GM21825 (cell line): ENCODE results near the gene GABBR2.

ENCODE experiments used
- ATAC-seq: cut with Tn5 transposase; IDR thresholded peaks from one replicate; pipeline ENCODE4 v1.9.1; 2021; ENCODE audit warnings: mild to moderate bottlenecking, moderate library complexity; ENCODE audit not compliant: unreplicated experiment

GABBR2 gene

GRCh38 chr9:98708933-98709911 lies at the start of gene GABBR2:
Gene GABBR2, minus strand, starts transcription at chr9:98708935. Its CDS starts 198 bp downstream, at chr9:98708737.
- no peak for ATAC-seq

GRCh38 chr9:98755006-98755618 lies 46.4 kb upstream of the GABBR2 start:
- ATAC-seq, result no peak

GRCh38 chr9:98751210-98751609 lies 42.5 kb upstream of the GABBR2 start:
- no peak for ATAC-seq

- no peak for ATAC-seq
These were observed 41.8 kb upstream of the GABBR2 start for GRCh38 chr9:98750364-98751060.

GRCh38 chr9:98747476-98747875 lies 38.7 kb upstream of the GABBR2 start:
- no peak for ATAC-seq

- ATAC-seq, result no peak
These were observed 36.7 kb upstream of the GABBR2 start for GRCh38 chr9:98745470-98745869.

- no peak for ATAC-seq
These were observed 35.3 kb upstream of the GABBR2 start for GRCh38 chr9:98743818-98744611.

GRCh38 chr9:98743329-98743728 lies 34.6 kb upstream of the GABBR2 start:
- ATAC-seq, result no peak

GRCh38 chr9:98742325-98743280 lies 33.9 kb upstream of the GABBR2 start:
- no peak for ATAC-seq

GRCh38 chr9:98740226-98740881 lies 31.6 kb upstream of the GABBR2 start:
- no peak for ATAC-seq

GRCh38 chr9:98738741-98739140 lies 30.0 kb upstream of the GABBR2 start:
- no peak for ATAC-seq

GRCh38 chr9:98736226-98736625 lies 27.5 kb upstream of the GABBR2 start:
- ATAC-seq, result no peak

- no peak for ATAC-seq
These were observed 24.1 kb upstream of the GABBR2 start for GRCh38 chr9:98732801-98733200.

- no peak for ATAC-seq
These were observed 23.4 kb upstream of the GABBR2 start for GRCh38 chr9:98732091-98732490.

- no peak for ATAC-seq
These were observed 22.1 kb upstream of the GABBR2 start for GRCh38 chr9:98730871-98731270.

- no peak for ATAC-seq
These were observed 19.8 kb upstream of the GABBR2 start for GRCh38 chr9:98728500-98728899.

GRCh38 chr9:98727428-98727827 lies 18.7 kb upstream of the GABBR2 start:
- no peak for ATAC-seq

- ATAC-seq, result no peak
These were observed 18.0 kb upstream of the GABBR2 start for GRCh38 chr9:98726735-98727134.
